K562 (cell line): ENCODE results near the gene ATAD3C.

Experiments
- ARID2 ChIP-seq: fragments of 450-650 bp; IDR thresholded peaks from 2 replicates; pipeline ENCODE4 v1.6.1; 2017; ENCODE audit warnings: antibody characterized with exemption, mild to moderate bottlenecking
- SP2 ChIP-seq: IDR thresholded peaks from 2 replicates; pipeline ENCODE4 v1.6.1; 2011; ENCODE audit warnings: mild to moderate bottlenecking, low read depth, low read length, moderate library complexity; ENCODE audit not compliant: poor library complexity, severe bottlenecking; ENCODE audit errors: extremely low read depth
- TBL1XR1 ChIP-seq, 2 experiments: IDR thresholded peaks; 2 replicates each; pipeline ENCODE4 v1.6.1; 2012; ENCODE audit warnings: improper control_type of control experiment in 2 of 2, low read length in 2 of 2, mild to moderate bottlenecking in 1 of 2
- ZFP30 ChIP-seq: fragments of 250-450 bp; sonication (Bioruptor Pico); IDR thresholded peaks from 2 replicates; pipeline ENCODE4 v1.8.0; 2022; ENCODE audit warnings: moderate library complexity, mild to moderate bottlenecking, inconsistent platforms, borderline replicate concordance
- TF ChIP-seq, protein P1 (sequence below), 2 experiments: fragments of 450-650 bp; formaldehyde crosslinking in 1 of 2; IDR thresholded peaks; 2 replicates each; pipeline versions ENCODE4 v1.4.0 to v1.6.1; 2014 to 2020; ENCODE audit warnings: mild to moderate bottlenecking in 2 of 2, borderline replicate concordance in 1 of 2, low read depth in 1 of 2
- TF ChIP-seq, protein P2 (sequence below), 3 experiments: IDR thresholded peaks in 2 of 3; conservative IDR thresholded peaks in 1 of 3; 2 replicates each; pipeline ENCODE4 v1.5.1; 2011 to 2012; ENCODE audit warnings: low read length in 3 of 3, mild to moderate bottlenecking in 3 of 3, control low read depth in 2 of 3, improper control_type of control experiment in 1 of 3, inconsistent platforms in 1 of 3, low read depth in 1 of 3, mixed read lengths in 1 of 3, moderate library complexity in 1 of 3; ENCODE audit not compliant: insufficient read depth in 2 of 3

DNA sequence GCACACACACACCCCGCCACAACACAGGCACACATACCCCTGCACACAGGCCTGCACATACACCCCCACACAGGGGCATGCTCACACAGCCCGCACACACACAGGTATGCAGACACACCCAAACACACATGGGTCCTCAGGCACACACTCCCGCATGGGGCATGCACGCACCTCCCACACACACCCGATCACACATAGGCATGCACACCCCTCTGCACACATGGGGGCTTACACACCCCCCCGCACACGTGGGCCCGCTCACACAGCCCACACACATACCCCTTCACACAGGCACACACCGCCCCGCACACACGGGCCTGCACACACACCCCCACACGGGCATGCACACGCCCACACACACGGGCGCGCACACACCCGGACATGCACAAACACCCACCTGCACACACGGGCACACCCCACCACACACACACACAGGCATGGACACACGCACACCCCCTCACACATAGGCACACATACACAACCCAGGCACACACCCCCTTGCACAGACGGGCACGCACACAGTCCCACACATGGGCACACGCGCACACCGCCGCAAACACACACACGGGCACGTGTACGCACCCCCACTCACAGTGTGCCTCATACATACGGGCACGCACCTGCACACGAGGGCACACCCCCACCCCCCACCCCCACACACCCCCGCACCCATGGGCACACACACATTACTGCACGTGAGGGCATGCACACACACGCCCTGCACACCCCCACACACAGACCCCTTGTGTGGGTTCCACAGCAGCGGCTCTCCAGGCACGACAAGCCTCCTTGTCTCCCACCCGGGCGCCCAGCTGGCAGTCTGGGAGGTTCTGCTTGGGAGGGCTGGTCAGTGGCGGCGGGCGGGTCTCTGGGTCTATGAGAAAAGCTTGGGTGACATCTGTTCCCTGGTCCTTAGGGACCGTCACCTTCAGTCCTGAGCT is 30.3 kb downstream of the ATAD3C start:
- TF ChIP-seq ZFP30 (CRISPR knock-in tag) (no peak), SP2 (no peak), TBL1XR1 (IDR thresholded peaks at IDR 0.05; ENCODE audit: low read length in 2 of 2) (no peak), ARID2 (no peak)
- TF ChIP-seq, protein P1, sequence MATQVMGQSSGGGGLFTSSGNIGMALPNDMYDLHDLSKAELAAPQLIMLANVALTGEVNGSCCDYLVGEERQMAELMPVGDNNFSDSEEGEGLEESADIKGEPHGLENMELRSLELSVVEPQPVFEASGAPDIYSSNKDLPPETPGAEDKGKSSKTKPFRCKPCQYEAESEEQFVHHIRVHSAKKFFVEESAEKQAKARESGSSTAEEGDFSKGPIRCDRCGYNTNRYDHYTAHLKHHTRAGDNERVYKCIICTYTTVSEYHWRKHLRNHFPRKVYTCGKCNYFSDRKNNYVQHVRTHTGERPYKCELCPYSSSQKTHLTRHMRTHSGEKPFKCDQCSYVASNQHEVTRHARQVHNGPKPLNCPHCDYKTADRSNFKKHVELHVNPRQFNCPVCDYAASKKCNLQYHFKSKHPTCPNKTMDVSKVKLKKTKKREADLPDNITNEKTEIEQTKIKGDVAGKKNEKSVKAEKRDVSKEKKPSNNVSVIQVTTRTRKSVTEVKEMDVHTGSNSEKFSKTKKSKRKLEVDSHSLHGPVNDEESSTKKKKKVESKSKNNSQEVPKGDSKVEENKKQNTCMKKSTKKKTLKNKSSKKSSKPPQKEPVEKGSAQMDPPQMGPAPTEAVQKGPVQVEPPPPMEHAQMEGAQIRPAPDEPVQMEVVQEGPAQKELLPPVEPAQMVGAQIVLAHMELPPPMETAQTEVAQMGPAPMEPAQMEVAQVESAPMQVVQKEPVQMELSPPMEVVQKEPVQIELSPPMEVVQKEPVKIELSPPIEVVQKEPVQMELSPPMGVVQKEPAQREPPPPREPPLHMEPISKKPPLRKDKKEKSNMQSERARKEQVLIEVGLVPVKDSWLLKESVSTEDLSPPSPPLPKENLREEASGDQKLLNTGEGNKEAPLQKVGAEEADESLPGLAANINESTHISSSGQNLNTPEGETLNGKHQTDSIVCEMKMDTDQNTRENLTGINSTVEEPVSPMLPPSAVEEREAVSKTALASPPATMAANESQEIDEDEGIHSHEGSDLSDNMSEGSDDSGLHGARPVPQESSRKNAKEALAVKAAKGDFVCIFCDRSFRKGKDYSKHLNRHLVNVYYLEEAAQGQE (IDR thresholded peaks at IDR 0.05; ENCODE audit: borderline replicate concordance) = no peak
- TF ChIP-seq, protein P1 (CRISPR knock-in tag; IDR thresholded peaks at IDR 0.05; ENCODE audit: low read depth) = no peak
- TF ChIP-seq, protein P2, sequence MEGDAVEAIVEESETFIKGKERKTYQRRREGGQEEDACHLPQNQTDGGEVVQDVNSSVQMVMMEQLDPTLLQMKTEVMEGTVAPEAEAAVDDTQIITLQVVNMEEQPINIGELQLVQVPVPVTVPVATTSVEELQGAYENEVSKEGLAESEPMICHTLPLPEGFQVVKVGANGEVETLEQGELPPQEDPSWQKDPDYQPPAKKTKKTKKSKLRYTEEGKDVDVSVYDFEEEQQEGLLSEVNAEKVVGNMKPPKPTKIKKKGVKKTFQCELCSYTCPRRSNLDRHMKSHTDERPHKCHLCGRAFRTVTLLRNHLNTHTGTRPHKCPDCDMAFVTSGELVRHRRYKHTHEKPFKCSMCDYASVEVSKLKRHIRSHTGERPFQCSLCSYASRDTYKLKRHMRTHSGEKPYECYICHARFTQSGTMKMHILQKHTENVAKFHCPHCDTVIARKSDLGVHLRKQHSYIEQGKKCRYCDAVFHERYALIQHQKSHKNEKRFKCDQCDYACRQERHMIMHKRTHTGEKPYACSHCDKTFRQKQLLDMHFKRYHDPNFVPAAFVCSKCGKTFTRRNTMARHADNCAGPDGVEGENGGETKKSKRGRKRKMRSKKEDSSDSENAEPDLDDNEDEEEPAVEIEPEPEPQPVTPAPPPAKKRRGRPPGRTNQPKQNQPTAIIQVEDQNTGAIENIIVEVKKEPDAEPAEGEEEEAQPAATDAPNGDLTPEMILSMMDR (IDR thresholded peaks at IDR 0.05 in 2 of 3, conservative IDR thresholded peaks at IDR 0.05 in 1 of 3; ENCODE audit: insufficient read depth in 2 of 3, low read depth in 1 of 3, low read length in 3 of 3) = no peak
